SIG-M5 treated with dmso at 0.1 percent for 504 hours (cell line): ENCODE data around the gene TMEM14A.

Experiments used
- DNase-seq: peaks from one replicate; lab custom pipeline; 2025; ENCODE audit not compliant: unreplicated experiment; lab: John Stamatoyannopoulos, UW

Gene TMEM14A

GRCh38 chr6:52670502-52671409 is at the start of gene TMEM14A:
Gene TMEM14A (plus strand): TSS chr6:52671113. CDS start chr6:52677103, 5,990 bp downstream.
- DNase-seq, result peak; percentile 75

GRCh38 chr6:52621631-52622030 is 49.3 kb upstream of the TMEM14A start:
- DNase-seq, result no peak

- DNase-seq, result no peak
These were observed 48.1 kb upstream of the TMEM14A start for GRCh38 chr6:52622810-52623209.

GRCh38 chr6:52632011-52632410 is 38.9 kb upstream of the TMEM14A start:
- no peak for DNase-seq

GRCh38 chr6:52634211-52634610 is 36.7 kb upstream of the TMEM14A start:
- DNase-seq, result no peak

- no peak for DNase-seq
These were observed 35.8 kb upstream of the TMEM14A start for GRCh38 chr6:52635049-52635577.

- no peak for DNase-seq
These were observed 34.1 kb upstream of the TMEM14A start for GRCh38 chr6:52636830-52637229.

- DNase-seq, result no peak
These were observed 31.4 kb upstream of the TMEM14A start for GRCh38 chr6:52639493-52639892.

- no peak for DNase-seq
These were observed 30.7 kb upstream of the TMEM14A start for GRCh38 chr6:52640170-52640569.

- DNase-seq, result no peak
These were observed 30.0 kb upstream of the TMEM14A start for GRCh38 chr6:52640916-52641315.

GRCh38 chr6:52641388-52641787 is 29.5 kb upstream of the TMEM14A start:
- no peak for DNase-seq

GRCh38 chr6:52641826-52642225 is 29.1 kb upstream of the TMEM14A start:
- DNase-seq, result peak; percentile 32

GRCh38 chr6:52642368-52642767 is 28.5 kb upstream of the TMEM14A start:
- DNase-seq, result no peak

- DNase-seq, result no peak
These were observed 27.8 kb upstream of the TMEM14A start for GRCh38 chr6:52643158-52643557.

GRCh38 chr6:52644253-52644652 is 26.7 kb upstream of the TMEM14A start:
- DNase-seq, result no peak

- DNase-seq, result no peak
These were observed 24.9 kb upstream of the TMEM14A start for GRCh38 chr6:52645976-52646375.

- DNase-seq, result no peak
These were observed 23.7 kb upstream of the TMEM14A start for GRCh38 chr6:52647199-52647598.

GRCh38 chr6:52649536-52650160 is 21.3 kb upstream of the TMEM14A start:
- DNase-seq, result no peak

- no peak for DNase-seq
These were observed 20.0 kb upstream of the TMEM14A start for GRCh38 chr6:52650941-52651340.

GRCh38 chr6:52653151-52653550 is 17.8 kb upstream of the TMEM14A start:
- DNase-seq, result no peak

GRCh38 chr6:52654007-52654406 is 16.9 kb upstream of the TMEM14A start:
- no peak for DNase-seq

- no peak for DNase-seq
These were observed 16.3 kb upstream of the TMEM14A start for GRCh38 chr6:52654592-52654991.
